Inflammatory macrophage treated with lipopolysaccharide for 1 hour (primary cell): ENCODE results near the gene AUH.
"Not testable (repeated sequence)": the region's sequence is repeated elsewhere in the genome, so short reads cannot be mapped to it uniquely, and the experiment has no call there.

Source experiments
- DNase-seq, 2 donors: peaks; one replicate each; pipeline ENCODE4 v3.0.0-alpha.2; 2020 to 2022

The AUH gene, protein sequence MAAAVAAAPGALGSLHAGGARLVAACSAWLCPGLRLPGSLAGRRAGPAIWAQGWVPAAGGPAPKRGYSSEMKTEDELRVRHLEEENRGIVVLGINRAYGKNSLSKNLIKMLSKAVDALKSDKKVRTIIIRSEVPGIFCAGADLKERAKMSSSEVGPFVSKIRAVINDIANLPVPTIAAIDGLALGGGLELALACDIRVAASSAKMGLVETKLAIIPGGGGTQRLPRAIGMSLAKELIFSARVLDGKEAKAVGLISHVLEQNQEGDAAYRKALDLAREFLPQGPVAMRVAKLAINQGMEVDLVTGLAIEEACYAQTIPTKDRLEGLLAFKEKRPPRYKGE

DNA sequence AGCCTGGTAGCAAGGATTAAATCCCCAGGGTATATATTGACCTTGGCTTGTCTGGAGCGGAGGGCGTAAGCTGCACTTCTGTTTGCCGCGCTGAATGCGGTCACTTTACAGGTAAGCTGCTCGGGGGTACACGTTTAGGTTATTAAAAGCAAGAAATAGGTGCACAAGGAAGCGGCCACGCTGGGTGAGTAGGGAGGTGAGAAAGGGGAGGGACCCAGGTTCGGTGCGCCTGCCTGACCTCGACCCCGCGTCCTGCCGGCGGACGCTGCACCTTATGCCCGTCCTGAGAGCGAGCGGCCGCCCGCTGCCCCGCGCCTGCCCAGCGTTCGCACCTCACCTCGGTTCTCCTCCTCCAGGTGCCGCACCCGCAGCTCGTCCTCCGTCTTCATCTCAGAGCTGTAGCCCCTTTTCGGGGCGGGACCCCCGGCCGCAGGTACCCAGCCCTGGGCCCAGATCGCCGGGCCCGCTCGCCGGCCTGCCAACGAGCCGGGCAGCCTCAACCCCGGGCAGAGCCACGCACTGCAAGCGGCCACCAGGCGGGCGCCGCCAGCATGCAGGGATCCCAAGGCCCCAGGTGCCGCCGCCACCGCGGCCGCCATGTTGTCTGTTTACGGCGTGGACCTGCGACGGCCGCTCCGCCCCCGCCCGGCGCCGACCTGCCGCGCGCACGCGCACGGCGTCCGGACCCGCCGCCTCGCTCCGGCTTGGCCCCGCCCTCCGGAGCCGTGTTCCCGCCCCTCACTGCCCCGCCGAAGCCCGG lies at the start of gene AUH:
Gene AUH (minus strand): TSS at position 628 of the 760 bp plus-strand sequence. CDS start 29 bp downstream, at position 599.
- peak; percentile 73 to 87 for DNase-seq

DNA sequence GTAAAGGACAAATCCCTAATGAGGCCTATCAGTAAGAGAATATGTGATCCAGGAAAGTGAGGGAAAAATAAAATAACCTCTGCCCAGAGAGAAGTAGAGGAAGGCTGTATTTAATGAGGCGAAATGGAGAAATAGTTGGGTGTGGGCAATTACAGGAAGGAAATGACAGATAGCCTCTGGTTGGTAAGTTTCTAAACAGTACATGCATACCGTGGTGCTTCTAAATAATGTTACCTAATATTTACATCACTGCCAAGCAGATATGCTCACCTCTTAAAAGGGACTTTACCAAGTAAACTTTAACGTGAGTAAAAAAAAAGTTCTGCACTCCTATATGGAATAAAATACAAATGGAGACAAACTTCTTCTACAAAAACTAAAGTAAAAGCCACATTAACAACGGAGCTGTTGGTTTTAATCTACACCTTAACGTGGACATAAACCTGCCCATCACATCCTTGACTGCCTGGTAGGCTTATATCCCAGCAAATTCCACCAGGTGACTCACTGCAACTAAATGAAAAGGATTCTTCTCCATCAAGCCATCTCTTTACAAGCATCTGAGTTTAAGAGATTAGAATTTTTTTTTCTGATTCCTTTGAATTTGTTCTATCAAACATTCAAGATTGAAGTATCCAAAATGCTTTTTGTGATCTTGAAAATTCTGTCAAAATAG lies 49.5 kb upstream of the AUH start:
- peak; percentile 78 to 81 for DNase-seq

DNA sequence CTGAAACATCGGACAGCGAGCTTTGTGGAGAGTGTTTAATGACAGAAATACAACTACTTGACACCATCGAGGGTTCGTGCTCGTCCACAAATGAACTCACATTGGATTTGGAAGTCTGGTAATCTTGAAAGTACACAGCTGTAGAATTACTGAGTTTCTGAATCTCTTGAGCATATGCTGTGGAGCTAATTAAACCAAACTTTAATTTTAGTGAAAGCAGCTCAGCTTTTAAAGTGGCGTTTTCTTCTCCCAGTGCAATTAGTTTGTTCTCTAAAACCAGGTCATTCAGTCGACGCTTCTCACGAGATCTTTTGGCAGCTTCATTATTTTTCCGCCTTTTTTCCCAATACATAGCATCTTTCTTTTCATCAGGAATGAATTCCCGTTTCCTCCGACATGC lies 48.4 kb upstream of the AUH start:
- no peak for DNase-seq

DNA sequence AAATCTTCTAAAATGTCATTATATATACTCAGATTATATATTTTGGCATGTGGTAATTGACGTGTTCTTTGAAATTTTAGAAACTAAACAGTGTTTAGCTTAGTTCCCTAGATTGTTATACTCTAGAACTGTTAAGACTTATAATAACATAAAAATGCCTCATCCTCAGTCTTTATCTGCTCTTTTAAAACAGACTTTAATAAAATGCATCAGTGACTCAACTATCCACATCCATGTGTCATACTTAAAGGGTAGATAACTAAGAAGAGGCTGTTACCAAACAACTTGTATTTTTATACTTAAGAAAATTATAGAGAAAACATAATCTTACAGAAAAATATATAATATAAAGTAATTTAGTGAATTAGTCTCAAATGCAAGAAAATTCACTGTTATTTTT lies 46.8 kb upstream of the AUH start:
- no peak for DNase-seq

DNA sequence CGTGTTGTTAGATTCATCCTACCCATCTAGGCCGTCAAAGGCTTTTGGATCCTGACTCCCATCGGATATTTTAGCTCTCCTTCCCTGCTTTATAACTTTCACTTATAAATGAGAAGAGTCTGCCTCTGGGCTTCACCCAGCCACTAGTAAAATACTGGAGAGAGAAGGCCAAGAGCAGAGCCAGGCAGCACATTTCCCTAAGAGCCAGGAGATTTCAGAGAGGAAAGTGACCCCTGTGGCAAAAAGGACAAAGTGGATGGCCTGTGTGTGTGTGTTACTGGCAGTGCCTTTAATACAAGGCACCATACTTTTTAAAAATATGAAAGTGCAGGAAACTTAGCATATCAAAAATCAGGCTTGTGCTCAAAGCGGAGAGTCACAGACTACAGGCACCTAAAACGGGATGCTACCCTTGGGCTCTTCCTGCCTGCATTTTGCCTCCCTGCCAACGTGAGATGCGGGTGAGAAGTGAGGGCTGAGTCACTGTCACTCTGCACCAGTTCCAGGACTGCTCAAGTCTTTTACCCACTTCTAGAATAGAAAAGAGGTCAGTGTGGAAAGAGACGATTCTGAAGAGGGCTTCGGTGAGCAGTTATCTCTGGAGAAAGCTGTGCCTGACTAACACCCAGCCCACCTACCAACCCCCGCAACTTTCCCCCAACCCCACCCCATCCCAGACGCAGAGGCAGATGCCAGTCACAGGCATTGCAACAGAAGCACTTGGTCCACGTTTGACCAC lies 46.0 kb upstream of the AUH start:
- no peak for DNase-seq

DNA sequence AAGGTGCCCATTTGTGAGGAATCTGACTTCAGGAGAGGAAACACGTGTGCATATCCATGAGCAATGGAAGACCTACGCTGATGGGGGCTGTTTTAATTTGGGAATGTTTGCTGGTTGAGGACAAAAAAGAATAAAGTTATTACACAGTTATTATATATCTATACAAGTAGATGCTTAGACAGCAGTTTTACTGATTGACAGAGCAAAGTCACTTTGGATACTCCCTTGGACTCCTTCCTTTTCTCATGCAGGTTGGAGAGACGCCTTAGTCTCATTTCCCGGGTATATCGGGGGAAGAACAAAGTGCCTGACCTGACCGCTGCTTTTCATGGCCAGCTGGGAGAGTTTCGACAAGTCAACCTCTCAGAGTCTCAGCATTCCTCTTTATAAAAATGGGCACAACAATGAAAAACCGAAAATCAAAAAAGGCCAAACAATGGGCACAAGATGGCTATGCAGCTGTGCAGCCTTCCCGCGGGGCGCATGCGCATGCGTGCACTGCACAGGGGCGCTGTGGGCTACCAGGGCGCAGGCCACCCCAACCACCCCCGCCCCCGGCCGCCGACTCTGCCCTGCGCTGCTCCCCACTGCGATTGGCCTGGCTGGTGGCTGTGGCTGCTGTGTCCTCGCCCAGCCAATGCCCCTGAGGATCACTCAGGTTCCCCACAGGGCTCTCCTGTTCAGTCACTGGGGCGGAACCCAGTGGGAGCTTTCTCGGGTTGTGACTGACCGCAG lies 43.8 kb upstream of the AUH start:
- DNase-seq, result no peak

DNA sequence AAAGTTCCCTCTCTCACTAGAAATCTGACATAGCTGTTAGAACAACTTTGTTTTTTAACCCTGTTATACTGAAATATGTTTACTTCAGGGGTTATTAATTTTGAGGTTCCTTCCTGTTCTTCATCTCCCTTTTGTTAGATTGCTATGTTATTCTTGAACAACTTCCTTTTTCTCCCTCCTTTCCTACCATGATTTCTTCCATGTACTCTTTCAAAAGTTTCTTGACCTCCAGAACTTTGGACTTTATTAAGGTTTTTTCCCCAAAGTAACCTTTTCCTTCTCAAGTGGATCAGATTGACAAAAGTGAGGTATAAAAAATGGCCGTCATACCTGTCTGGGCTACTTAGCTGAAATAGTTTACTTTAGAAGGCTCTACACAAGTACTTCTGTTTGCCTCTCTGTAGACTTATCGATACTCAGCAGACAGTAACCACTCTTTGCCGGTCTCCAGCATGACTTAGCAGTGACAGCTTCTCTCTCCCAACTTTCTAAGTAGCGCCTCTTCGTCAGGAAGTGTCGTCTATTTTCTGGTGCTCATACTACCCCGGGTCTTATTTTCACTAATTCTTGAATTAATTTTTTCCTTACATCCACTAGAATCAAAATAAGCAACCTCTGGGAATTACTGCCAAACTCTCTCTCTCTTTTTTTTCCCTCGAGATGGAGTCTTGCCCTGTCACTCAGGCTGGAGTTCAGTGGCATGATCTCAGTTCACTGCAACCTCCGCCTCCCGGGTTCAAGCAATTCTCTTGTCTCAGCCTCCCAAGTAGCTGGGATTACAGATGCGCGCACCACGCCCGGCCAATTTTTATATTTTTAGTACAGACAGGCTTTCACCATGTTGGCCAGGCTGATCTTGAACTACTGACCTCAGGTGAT lies 42.2 kb upstream of the AUH start:
- DNase-seq, result no peak

DNA sequence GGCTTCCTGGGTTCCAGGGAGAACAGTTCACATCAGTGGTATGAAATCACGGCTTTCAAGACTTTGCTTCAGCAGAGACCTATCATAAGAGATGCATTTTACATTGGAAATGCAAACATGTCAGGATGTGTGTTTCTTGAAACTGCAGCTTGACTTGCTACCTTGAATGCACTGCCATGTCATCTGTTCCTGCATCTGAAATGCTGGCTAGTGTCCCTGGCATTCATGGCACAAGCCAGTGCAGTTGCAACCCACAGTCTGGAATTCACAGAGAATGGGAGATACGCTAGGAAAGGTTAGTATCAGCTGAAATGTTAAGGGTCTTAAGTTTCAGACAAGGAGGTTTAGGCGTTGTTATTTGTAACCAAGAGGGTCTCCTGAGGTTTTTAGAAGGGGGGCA lies 37.2 kb upstream of the AUH start:
- no peak for DNase-seq

DNA sequence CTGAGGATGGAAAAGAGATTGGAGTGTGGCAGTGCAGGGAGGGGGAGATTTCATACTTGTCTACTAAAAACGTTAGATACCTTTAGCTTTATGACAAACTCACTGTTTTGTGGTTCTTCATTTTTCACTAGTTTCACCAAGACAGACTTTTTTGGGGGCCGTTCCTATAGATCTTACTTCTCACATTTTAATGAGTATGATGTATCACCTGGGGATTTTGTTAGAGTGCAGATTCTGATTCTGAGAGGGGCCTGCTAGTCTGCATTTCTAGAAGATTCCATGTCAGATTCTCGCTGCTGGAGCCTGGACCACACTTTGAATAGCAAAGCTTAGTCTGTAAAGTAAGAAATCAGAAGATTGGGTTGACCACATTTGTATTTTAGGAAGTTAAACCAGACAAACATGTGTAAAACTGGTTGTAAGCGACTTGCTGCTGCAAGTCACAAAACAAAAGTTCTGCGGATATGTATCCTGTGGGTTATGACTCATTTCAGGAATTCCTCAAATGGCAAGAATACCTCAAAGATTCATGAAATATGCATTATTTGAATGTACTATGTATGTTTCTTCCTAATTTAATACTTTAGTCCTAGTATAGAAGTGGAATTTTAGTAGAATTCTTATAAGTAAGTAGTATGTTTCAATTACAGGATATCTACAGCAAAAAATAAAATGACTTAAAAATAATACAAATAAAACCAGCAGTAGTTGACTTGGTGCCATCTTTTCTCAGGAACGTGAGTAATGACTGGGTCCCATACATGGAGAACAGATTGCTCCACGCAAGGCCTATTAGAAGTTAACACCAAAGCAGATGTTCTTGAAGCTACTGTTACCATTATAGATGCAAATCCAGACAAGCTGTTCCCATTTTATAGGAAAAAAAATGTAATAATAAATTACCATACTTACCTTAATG lies 34.1 kb upstream of the AUH start:
- DNase-seq, result peak; percentile 70 to 77

DNA sequence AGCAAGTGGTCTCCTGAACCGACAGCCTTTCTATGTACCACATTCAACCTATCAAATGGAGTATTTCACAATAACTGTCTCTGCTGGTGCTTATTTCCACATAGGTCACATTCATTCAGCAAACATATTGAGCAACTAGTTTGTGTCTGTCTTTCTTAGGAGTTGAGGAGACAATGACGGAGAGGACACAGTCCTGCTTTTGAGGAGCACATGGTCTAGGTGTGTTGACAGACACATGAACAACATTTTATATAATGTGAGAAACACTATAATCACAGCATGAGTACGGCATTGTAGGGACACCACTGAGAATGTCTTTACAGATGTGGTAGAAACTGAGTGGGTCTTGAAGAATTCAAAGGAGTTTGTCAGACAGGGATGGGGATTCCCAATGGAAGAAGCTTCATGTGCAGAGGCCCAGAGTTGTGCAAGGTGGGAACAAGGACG lies 33.4 kb upstream of the AUH start:
- peak; percentile 68 to 84 for DNase-seq

DNA sequence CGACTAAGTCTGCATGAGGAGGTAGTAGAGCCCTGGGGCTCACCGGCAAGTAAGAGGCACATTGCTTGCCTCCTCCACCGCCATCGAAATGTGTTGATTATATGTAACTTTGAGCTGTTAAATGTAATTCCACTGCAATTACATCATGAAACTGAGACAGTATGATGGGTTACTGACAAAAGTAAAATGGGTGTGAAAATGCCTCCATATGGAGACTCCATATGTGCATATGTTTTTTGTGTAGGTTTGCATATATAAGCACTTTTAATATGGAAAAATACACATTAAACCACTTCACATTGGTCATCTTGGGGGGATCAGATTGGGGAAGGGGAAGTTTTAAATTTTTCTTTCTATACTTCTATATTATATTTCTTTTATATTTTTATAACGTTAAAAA lies 32.1 kb upstream of the AUH start:
- no peak for DNase-seq

DNA sequence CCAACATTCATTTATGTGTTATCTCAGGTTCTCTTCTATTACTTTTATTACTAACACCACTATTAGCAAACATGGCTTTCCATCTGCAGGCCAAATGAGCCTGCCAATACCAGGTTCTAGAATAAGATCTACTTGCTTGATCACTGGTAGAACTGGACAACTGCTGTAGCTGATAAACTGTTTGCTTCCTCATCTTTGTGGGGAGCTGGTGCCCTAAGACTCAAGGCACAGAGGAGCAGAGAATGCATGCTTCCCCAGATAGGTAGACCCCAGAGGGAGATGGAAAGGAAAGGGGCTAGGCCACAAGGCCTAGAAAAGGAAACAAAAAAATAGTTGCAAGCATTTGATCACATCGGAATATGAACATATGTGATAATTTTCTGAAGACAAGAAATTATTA lies 30.7 kb upstream of the AUH start:
- DNase-seq, result no peak

DNA sequence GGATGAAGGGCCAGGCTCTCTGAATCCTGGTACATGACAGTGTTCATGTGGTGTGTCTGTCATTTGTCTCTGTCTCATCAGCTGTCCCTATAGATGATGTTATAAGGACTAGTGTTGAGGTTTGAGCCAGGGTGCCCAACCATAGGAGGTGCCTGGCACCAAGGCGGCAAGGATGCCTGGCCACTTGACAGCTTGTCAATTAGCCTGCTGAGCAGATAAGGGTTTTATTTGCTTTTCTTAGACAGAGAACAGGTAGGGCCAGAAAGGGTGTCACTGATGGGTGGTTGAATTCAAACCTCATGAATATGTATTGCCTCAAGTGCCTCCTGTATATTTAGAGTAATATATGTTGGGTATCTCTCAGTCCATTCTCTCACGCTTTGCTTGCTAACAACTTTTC lies 30.1 kb upstream of the AUH start:
- no peak for DNase-seq

DNA sequence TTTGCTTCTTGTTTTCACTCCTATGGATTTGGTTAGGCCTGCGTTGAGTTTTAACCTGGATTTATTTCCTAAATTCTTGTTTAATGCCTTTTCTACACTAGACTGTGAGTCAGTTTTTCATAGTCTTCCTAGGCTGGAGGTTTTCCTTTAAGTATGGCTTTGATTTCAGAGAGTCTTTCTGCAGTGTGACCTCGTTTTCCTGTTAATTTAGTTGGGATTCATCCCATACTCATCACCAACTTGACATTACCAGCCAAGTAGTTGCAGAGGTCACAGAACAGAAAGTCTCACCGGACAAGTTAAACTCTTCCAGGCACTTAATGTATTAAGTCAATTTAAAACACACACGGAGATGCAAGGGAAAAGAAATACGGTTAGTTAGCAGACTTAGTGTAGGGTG lies 29.7 kb upstream of the AUH start:
- no peak for DNase-seq

DNA sequence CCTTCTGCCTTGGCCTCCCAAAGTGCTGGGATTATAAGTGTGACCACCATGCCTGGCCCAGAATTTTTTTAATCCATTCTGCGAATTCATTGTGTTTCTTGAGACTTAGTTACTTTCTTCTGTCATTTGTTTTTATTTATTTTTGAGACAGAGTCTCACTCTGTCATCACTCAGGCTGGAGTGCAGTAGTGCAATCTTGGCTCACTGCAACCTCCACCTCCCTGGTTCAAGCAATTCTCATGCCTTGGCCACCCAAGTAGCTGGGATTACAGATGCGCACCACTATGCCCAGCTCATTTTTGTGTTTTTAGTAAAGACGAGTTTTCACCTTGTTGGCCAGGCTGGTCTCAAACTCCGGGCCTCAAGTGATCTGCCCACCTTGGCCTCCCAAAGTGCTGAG lies 28.0 kb upstream of the AUH start:
- DNase-seq, result not testable (repeated sequence)

DNA sequence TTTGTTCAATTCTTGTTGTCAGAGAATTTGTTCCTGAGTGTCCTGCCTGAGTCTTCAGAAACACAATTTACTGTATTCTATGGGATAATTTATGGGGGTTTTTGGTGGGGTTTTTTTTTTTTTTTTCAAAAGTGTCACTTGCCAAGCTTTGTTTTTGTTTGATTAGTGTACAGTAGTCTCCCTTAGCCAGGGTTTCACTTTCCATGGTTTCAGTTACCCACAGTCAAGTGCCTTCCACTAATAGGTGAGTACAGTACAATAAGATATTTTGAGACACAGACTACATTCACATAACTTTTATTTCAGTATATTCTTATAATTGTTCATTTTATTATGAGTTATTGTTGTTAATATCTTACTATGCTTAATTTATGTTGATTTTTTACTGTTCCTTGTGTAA lies 25.0 kb upstream of the AUH start:
- DNase-seq, result no peak

DNA sequence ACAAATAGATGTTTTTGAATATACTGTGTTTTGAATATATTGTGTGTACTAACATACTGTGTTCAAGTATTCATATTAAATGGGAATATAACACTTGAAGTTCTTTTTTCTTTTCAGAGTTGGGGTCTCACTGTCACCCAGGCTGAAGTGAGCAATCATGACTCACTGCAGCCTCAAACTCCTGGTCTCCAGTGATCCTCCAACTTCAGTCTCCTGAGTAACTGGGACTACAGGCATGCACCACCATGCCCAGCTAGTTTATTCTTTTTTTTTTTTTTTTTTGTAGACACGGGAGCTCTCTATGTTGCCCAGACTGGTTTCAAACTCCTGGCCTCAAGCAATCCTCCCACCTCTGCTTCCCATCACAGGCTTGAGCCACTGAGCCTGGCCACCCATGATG lies 23.2 kb upstream of the AUH start:
- no peak for DNase-seq

DNA sequence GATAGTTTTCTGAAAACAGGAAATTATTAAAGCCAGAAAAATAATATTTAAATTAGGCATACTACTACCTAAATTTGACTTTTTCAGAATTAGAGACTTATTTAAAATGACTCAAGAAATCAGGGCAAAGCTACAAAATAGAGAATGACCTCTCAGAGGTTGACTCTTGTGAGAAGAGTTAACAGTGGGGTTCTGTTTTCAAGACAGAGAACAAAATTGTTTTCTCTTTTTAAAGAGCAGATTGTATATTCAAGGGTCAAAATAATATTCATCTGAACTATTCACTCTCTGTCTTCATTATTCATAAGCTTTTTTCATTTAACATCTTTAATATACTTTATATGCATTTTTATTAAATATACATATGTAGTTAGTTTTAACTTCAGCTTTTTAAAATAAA lies 21.9 kb upstream of the AUH start:
- no peak for DNase-seq

DNA sequence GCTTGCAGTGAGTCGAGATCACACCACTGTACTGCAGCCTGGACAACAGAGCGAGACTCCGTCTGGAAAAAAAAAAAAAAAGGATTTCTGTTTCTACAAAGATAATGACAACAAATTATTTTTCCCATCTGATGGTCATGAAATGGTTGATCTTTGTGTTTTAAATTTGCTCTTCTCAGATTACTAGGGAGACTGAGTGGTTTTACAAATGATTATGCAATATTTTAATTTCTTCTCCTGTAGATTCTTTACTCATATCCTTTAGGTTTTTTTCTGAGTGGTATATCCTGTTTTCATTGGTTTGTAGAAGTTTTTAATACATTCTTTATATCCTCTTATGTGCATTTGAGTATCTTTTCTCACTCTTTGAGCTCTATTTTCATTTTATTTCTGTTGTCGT lies 20.6 kb upstream of the AUH start:
- no peak for DNase-seq

DNA sequence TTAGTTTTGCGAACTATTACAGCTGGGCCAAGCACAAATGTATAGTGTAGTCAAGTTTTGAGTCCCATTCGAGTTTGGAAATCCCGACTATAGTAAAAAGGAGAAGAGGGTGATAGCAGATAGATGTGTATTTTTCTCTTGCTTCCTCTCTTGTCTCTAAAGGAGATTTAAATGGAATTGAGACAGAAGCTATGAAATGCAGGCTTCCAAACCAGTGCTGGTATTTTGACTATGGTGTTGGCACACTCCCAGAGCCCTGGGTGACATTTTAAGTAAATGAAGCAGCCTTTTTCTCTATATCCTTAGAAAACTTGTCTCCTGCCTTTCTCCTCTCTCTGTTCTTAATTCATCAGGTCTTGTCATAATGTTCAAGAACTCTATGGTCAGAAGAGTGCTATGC lies 17.7 kb upstream of the AUH start:
- no peak for DNase-seq
